ENCODE results near the gene PI4KA. TPM values are rescaled to one million over a fixed set of nuclear protein-coding genes. Genes with fewer than 3 reads are reported as not detected.
A peak's percentile ranks its signal among the peaks of the same experiment; 100 is the strongest.
"Not testable (repeated sequence)": the region's sequence is repeated elsewhere in the genome, so short reads cannot be mapped to it uniquely, and the experiment has no call there.

Gene PI4KA
- total and polyA plus RNA-seq, 2 of the 13 experiments (the other 11 are each of a cell fraction or from before 2014, with no cell fraction given), result 27.4 to 56.4 TPM

GRCh38 chr22:20702546-20703413 is 155.8 kb downstream of the PI4KA start (continued):
- TF ChIP-seq CTCF (CRISPR knock-in tag; IDR thresholded peaks at IDR 0.05) (peak; percentile 54), POLR2A (IDR thresholded peaks at IDR 0.05; ENCODE audit: insufficient read depth in 1 of 2, low read depth in 2 of 2, low read length in 2 of 2) (peak in 1 of 2 experiments; percentile 34; a peak in 1 of 4 replicates), ARID4A (CRISPR knock-in tag; IDR thresholded peaks at IDR 0.05; ENCODE audit: borderline replicate concordance) (peak; percentile 33; the same call in 1 of the 2 replicates), GMEB1 (CRISPR knock-in tag; IDR thresholded peaks at IDR 0.05; ENCODE audit: borderline replicate concordance) (0 out of 2 replicates have a peak, but pooled peaks have one; percentile 36), ZFP91 (CRISPR knock-in tag; IDR thresholded peaks at IDR 0.05; ENCODE audit: borderline replicate concordance) (peak; percentile 38; the same call in 1 of the 2 replicates), RBFOX2 (IDR thresholded peaks at IDR 0.05; ENCODE audit: low read depth, low read length) (peak; percentile 18; the same call in 1 of the 2 replicates), ZNF263 (CRISPR knock-in tag; IDR thresholded peaks at IDR 0.05) (peak; percentile 87), GABPA (IDR thresholded peaks at IDR 0.05; ENCODE audit: low read depth, low read length) (0 out of 2 replicates have a peak, but pooled peaks have one; percentile 21), MAZ (CRISPR knock-in tag; IDR thresholded peaks at IDR 0.05; ENCODE audit: low read depth) (peak; percentile 35; the same call in 1 of the 2 replicates), ZNF160 (CRISPR knock-in tag; IDR thresholded peaks at IDR 0.05) (0 out of 2 replicates have a peak, but pooled peaks have one; percentile 47), ZNF687 (CRISPR knock-in tag; IDR thresholded peaks at IDR 0.05) (peak; percentile 8)
- TF ChIP-seq GABPA (CRISPR knock-in tag; IDR thresholded peaks at IDR 0.05; ENCODE audit: low read depth); MAZ (IDR thresholded peaks at IDR 0.05; ENCODE audit: borderline replicate concordance, low read depth, low read length): not testable (repeated sequence)

Measured in HepG2 (cell line).